Muscle of arm (tissue), 12 donors: Measurements from ENCODE around the gene LAG3. TPM values are rescaled to one million over a fixed set of nuclear protein-coding genes. Genes with fewer than 3 reads are reported as not detected.

Experiments
- DNase-seq: peaks from one replicate; pipeline ENCODE4 v3.0.0-alpha.2; 2013
- polyA plus RNA-seq, 12 donors: library from polyadenylated mRNA; unstranded; fragments of 120-200 nt; gene quantifications; one replicate each; pipeline ENCODE4 v1.2.1, GENCODE V29; 2013; ENCODE audit not compliant: insufficient read length in 12 of 12

Gene LAG3
- polyA plus RNA-seq, 12 donors = 0.16 to 1.4 (median 0.60) TPM; not detected in 2

- peak; percentile 100 for DNase-seq
Measured at GRCh38 chr12:6752921-6753771, 19.2 kb upstream of the LAG3 start, which contains the start of gene MLF2. MLF2 (minus strand) TSS chr12:6753141; CDS start chr12:6752334, 807 bp downstream.

DNA sequence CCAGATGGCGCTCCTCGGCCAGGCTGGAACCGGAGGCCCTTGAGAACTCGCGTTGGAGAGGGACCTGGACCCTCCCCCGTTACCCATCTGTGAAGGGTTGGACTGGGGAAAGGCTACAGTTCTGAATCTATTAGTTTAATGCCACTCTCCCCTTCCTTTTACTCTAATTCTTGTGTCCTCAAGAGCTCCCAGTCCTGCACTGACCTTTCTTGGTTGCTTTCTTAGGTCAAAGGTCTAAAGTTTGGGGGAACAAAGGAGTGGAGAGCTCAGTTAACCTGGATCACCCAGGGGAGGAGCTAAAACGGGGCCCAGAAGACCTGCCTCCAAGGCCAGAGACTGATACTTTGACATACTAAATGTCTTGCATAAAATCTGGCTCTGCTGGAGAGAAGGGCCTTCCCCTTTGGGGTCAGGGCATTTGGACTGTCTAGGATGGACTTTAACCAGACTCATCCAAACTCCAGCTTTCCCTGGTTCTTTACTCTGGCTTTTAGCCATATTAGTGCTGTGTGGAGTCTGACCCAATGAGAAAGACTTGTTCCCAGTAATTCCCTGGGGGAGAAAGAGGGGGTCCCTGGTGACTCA lies 18.5 kb upstream of the LAG3 start:
- DNase-seq = no peak

DNA sequence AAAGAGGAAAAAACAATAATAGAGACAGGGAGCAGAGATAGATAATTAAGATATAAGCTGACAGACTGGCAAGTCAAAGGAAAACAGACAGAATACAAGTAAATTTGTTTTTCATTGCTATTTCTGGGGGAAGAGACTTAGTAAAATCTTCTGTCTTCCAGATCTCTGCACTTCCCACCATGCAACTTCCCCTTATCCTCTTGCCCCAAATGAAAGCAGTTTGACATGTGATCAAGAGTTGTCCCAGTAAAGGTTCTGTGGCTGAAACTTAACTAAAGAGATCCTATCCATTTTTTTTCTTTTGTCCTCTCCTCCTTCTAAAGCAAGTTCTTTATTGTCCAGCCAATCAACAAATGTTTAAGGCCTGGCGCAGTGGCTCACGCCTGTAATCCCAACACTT lies 17.9 kb upstream of the LAG3 start:
- no peak for DNase-seq

DNA sequence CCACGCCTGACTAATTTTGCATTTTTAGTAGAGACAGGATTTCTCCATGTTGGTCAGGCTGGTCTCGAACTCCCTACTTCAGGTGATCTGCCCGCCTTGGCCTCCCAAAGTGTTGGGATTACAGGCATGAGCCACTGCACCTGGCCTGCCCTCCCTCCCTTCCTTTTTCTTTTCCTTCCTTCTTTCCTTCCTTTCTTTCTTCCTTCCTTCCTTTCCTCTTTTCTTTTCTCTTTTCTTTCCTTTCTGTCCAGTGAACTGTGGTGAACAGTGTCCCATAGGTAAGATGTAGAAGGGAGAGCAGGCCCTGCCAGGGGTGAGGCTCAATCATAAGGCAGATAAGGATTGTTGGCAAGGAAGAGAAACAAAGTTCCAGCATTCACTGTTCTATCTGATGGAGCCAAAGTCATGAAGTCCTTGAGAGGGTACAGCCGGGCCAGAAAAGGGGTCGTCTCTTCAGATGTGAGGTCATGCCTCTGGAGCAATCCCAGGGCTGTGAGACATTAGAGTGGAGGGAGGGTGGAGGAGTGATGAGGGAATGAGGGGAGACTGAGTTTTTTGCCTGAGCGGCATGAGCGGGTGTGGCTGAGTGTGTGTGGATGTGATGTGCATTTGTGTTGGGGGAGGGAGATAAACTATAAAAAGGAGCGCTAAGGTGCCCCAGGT lies 15.2 kb upstream of the LAG3 start:
- DNase-seq = no peak

GRCh38 chr12:6758506-6759095 lies 13.7 kb upstream of the LAG3 start:
- no peak for DNase-seq

- DNase-seq = no peak
Measured at GRCh38 chr12:6759741-6760140, 12.6 kb upstream of the LAG3 start.

DNA sequence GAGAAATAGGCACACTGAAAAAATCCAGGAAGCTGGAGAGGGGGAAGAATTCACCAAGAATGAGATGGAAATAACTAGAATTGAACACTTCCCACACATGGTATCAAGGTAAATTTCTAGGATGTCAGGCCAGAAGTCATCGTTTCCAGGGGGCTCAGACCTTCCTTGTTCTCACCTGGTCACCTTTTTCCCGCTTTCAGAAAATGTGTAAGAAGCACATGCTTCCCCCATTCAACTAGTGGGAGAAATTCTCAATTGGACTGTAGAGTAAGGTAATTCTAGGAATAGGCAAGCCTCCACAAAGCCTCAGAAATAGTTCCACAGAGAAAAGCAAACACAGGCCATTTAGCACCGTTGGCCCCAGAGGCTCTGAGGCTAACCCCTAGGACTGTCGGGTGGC lies 8.9 kb upstream of the LAG3 start:
- no peak for DNase-seq

- peak; percentile 98 for DNase-seq
Measured at GRCh38 chr12:6764011-6764828, 8.1 kb upstream of the LAG3 start.

GRCh38 chr12:6765048-6765633 lies 7.2 kb upstream of the LAG3 start:
- DNase-seq = no peak

- peak; percentile 90 for DNase-seq
Measured at GRCh38 chr12:6765634-6766581, 6.4 kb upstream of the LAG3 start, which contains the start of gene PTMS. PTMS (plus strand) TSS chr12:6766363; CDS start chr12:6766706, 343 bp downstream.

DNA sequence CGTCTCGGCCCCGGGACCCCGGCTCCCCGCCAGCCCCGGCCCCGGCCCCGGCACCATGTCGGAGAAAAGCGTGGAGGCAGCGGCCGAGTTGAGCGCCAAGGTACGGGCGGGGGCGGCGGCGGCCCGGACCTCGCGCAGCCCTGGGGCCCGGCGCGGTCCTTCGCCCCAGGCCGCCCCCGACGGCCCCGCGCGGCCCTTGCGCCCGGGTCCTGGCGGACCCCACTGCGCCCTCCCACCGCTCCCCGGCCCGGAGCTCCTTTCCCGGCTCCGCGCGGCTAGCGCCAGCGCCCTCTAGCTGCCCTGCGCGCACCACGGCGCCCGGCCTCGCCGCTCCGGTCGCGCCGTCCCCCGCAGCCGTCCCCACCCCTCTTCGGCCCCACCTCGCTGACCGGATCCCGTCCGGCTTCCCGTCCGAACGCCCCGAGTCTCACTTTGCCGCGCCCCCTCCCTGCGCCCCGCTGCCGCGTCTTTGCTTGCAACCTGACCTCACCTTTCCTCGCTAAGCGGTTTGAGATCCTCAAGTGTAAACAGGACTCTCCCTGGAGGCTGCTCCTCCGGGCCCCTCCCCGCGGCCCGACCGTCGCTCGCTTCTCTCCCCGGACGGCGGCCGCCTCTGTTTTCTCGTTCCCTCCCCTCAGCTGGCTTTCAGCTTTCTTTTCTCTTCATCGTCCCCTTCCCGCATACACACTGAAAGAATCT lies 5.5 kb upstream of the LAG3 start:
- peak; percentile 80 for DNase-seq

- DNase-seq = no peak
Measured at GRCh38 chr12:6767353-6768319, 4.7 kb upstream of the LAG3 start.

- no peak for DNase-seq
Measured at GRCh38 chr12:6768437-6768914, 3.8 kb upstream of the LAG3 start.

GRCh38 chr12:6768990-6769389 lies 3.3 kb upstream of the LAG3 start:
- DNase-seq = no peak

- no peak for DNase-seq
Measured at GRCh38 chr12:6769666-6770065, 2.7 kb upstream of the LAG3 start.

- no peak for DNase-seq
Measured at GRCh38 chr12:6770094-6770493, 2.2 kb upstream of the LAG3 start.

DNA sequence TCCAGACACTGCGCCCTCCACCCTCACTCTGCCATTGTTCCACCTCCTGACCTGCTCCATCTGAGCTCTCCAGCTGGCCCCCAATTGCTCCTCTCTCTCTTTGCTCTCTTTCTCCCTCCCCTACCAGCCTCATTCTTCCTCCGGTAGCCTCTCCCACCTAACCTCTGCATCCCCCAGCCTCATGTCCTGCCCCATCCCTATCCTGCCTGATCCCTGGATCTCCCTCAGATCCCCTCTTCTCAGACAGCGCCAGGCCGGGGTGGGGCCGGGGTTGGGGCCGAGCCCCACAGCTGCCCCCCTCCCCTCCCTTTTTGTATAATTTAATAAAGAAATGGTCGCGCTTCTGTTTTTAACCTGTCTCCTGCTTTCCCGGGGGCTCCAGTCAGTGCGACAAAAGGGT lies 1.7 kb upstream of the LAG3 start:
- DNase-seq = no peak

- no peak for DNase-seq
Measured at GRCh38 chr12:6771091-6771495, 1.2 kb upstream of the LAG3 start.
